Measurements from ENCODE around the gene NAXE. TPM values are rescaled to one million over a fixed set of nuclear protein-coding genes. Genes with fewer than 3 reads are reported as not detected.

Gene NAXE
- total RNA-seq, 1 experiment from 2014 or later: 143 TPM

DNA sequence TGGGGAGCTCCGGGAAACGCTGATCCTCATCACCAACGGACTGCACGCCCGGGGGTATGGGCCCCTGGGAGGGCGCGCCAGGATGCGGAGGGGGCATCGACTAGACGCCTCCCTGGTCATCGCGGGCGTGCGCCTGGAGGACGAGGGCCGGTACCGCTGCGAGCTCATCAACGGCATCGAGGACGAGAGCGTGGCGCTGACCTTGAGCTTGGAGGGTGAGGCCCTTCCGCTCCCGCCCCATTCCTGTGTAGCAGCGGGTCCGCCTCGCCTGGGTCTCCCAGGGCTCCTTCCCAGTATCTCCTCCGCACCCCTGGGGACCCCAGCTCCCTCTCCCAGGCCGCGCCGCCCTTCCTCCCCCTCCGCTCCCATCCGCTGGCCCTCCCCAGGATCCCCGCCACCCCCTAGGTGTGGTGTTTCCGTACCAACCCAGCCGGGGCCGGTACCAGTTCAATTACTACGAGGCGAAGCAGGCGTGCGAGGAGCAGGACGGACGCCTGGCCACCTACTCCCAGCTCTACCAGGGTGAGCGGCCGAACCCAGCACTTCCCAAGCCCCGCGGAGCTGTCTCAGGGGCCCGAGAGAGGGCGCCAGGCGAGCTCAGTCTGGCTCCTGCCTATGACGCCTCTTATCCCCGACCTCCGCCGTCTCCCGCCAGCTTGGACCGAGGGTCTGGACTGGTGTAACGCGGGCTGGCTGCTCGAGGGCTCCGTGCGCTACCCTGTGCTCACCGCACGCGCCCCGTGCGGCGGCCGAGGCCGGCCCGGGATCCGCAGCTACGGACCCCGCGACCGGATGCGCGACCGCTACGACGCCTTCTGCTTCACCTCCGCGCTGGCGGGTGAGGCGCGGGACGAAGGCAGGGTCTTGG lies 32.6 kb downstream of the NAXE start:
- peak; percentile 49 for TF ChIP-seq CTCF (IDR thresholded peaks at IDR 0.05; ENCODE audit: unreplicated experiment)
- Mint-ChIP-seq H3K27ac (ENCODE audit: unreplicated experiment) (no peak overlapping the region), H3K9me3 (ENCODE audit: low read depth, unreplicated experiment) (no peaks in the 10 kb centered on the region), H3K4me1 (ENCODE audit: low read depth, unreplicated experiment) (peaks cover 12% of the 10 kb centered on the region), H3K4me3 (ENCODE audit: low read depth, unreplicated experiment) (peak overlapping the region; percentile 45), H3K27me3 (ENCODE audit: unreplicated experiment) (peaks cover 73% of the 10 kb centered on the region), H3K36me3 (ENCODE audit: insufficient read depth, unreplicated experiment) (peaks cover 20% of the 10 kb centered on the region)
- intact Hi-C loops (cut with micrococcal nuclease; ENCODE audit: unreplicated experiment): loop anchor here (2.0 to 10.0 kb wide), 2 partner anchors 103 to 271 kb away; partner anchors contain the start of gene PEAR1
- CTCF ChIA-PET: interaction anchor here (0.7 to 1.9 kb wide), 19 partner anchors 10 to 360 kb away, joined by 3 to 13 read pairs (median 5); partner anchors contain the start of genes MRPL24 and NES
- DNase-seq: peak; percentile 76
- BruUV-seq (replicated peaks): no TSS peak

DNA sequence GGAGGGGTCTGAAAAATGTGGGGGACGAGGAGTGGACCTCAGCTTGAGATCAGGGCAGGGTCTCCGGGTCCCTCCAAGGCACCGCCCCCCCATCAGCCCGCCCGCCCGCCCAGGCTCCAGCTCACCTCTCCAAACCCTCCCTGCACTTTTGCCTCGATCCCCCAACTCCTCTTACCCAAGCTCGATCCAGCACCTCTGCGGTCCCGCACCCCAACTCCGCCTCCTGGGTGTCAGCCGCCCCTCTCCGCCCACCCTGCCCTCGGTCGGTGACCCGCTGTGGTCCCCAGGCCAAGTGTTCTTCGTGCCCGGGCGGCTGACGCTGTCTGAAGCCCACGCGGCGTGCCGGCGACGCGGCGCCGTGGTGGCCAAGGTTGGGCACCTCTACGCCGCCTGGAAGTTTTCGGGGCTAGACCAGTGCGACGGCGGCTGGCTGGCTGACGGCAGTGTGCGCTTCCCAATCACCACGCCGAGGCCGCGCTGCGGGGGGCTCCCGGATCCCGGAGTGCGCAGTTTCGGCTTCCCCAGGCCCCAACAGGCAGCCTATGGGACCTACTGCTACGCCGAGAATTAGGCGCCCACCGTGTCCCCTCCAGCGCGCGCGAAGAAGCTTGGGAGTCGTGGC lies 33.3 kb downstream of the NAXE start:
- Mint-ChIP-seq H3K9me3 (ENCODE audit: low read depth, unreplicated experiment) (no peaks in the 10 kb centered on the region), H3K27me3 (ENCODE audit: unreplicated experiment) (peaks cover 66% of the 10 kb centered on the region), H3K4me1 (ENCODE audit: low read depth, unreplicated experiment) (peaks cover 12% of the 10 kb centered on the region), H3K4me3 (ENCODE audit: low read depth, unreplicated experiment) (peak overlapping the region; percentile 45), H3K27ac (ENCODE audit: unreplicated experiment) (no peak overlapping the region), H3K36me3 (ENCODE audit: insufficient read depth, unreplicated experiment) (peaks cover 20% of the 10 kb centered on the region)
- TF ChIP-seq CTCF (IDR thresholded peaks at IDR 0.05; ENCODE audit: unreplicated experiment): no peak
- no TSS peak for BruUV-seq (replicated peaks)
- no peak for DNase-seq
- CTCF ChIA-PET: interaction anchor here (0.6 to 1.9 kb wide), 16 partner anchors 11 to 361 kb away, joined by 3 to 13 read pairs (median 4); partner anchors contain the start of gene MRPL24
- intact Hi-C loops (cut with micrococcal nuclease; ENCODE audit: unreplicated experiment): loop anchor here (2.0 to 10.0 kb wide), 2 partner anchors 102 to 270 kb away; partner anchors contain the start of gene PEAR1

DNA sequence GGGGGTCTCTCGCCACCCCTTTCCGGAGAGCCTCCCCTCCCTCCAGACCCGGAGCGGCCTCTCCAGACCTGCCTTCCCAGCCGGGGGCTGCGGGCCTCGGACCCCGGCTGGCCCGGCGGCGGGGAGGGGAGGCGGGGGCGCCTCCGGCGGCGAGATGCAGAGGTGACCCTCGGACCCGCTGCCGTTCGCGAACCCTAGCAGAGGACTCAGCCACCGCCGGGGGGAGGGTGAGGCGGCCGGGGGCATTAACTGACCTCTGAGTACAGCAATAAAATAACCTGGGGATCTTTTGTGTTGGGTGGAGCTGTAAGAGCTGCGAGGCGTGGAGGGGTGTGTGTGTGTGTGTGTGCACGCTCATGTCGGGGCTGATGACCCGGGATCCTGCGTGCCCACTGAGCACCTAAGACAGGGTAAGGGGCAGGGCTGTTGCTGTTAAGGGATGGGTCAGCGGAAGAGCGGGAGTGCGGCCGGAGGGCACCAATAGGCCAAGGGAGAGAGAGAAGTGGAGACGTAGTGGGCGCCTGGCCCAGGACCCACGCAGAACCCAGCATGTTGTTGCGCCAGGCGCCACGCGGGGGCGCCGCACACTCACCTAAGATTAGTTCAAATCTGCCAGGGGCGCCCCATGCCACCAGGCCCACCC lies 34.0 kb downstream of the NAXE start:
- no TSS peak for BruUV-seq (replicated peaks)
- peak; percentile 87 for TF ChIP-seq CTCF (IDR thresholded peaks at IDR 0.05; ENCODE audit: unreplicated experiment)
- H3K27me3 Mint-ChIP-seq (ENCODE audit: unreplicated experiment): peaks cover 60% of the 10 kb centered on the region

DNA sequence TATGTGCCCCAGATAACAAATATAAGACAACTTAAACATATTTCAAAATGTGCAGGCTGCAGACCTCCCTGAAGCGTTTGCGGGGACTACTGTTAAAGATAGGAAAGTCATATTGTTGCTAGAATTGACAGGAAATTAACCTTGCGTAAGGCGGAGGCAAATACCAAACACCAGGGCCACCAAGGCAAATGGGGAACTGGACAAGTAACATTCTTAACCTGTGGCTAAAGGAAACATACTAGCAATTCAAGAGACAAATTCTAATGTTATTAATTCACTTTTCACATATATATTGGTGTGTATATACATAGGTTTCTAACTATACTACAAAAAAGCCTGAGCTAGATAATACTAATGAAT lies 34.5 kb downstream of the NAXE start:
- H3K27me3 Mint-ChIP-seq (ENCODE audit: unreplicated experiment): peaks cover 55% of the 10 kb centered on the region
- no peak overlapping the region for H3K27ac Mint-ChIP-seq (ENCODE audit: unreplicated experiment)
- no peak for DNase-seq
- H3K9me3 Mint-ChIP-seq (ENCODE audit: low read depth, unreplicated experiment): no peaks in the 10 kb centered on the region
- no peak for TF ChIP-seq CTCF (IDR thresholded peaks at IDR 0.05; ENCODE audit: unreplicated experiment)
- H3K4me3 Mint-ChIP-seq (ENCODE audit: low read depth, unreplicated experiment): peak overlapping the region; percentile 45
- CTCF ChIA-PET: interaction anchor here (0.5 to 0.6 kb wide), 3 partner anchors 17 to 478 kb away, joined by 3 read pairs; no protein-coding TSS in a partner anchor
- no TSS peak for BruUV-seq (replicated peaks)
- intact Hi-C loops (cut with micrococcal nuclease; ENCODE audit: unreplicated experiment): loop anchor here (1.0 to 10.0 kb wide), 2 partner anchors 52 to 269 kb away; partner anchors contain the start of gene PEAR1
- H3K4me1 Mint-ChIP-seq (ENCODE audit: low read depth, unreplicated experiment): peaks cover 12% of the 10 kb centered on the region
- peaks cover 20% of the 10 kb centered on the region for H3K36me3 Mint-ChIP-seq (ENCODE audit: insufficient read depth, unreplicated experiment)

More for the DNA sequence above, 34.0 kb downstream of the NAXE start:
- H3K4me1 Mint-ChIP-seq (ENCODE audit: low read depth, unreplicated experiment): peaks cover 12% of the 10 kb centered on the region
- H3K27ac Mint-ChIP-seq (ENCODE audit: unreplicated experiment): no peak overlapping the region
- CTCF ChIA-PET: interaction anchor here (0.5 to 0.6 kb wide), 2 partner anchors 50 to 479 kb away, joined by 3 read pairs; no protein-coding TSS in a partner anchor
- DNase-seq: peak; percentile 72
- intact Hi-C loops (cut with micrococcal nuclease; ENCODE audit: unreplicated experiment): loop anchor here (1.0 to 10.0 kb wide), 3 partner anchors 53 to 269 kb away; partner anchors contain the start of gene PEAR1
- H3K4me3 Mint-ChIP-seq (ENCODE audit: low read depth, unreplicated experiment): peak overlapping the region; percentile 45
- peaks cover 20% of the 10 kb centered on the region for H3K36me3 Mint-ChIP-seq (ENCODE audit: insufficient read depth, unreplicated experiment)
- no peaks in the 10 kb centered on the region for H3K9me3 Mint-ChIP-seq (ENCODE audit: low read depth, unreplicated experiment)

All from Calu3 (cell line).